Activated CD8-positive, alpha-beta T cell treated with anti-CD3 and anti-CD28 coated beads for 36 hours (primary cell): ENCODE data around the gene TNNT3. TPM values are rescaled to one million over a fixed set of nuclear protein-coding genes. Genes with fewer than 3 reads are reported as not detected.

ENCODE experiments used
- ATAC-seq: fragments of 200-7000 bp; cut with Tn5 transposase; one replicate; pipeline ENCODE4 v1.10.0; 2021; ENCODE audit warnings: mild to moderate bottlenecking, moderate library complexity
- CTCF ChIA-PET: fragments of 350-600 bp; sonication (Branson Sonifier 250); formaldehyde crosslinking; loops from one replicate; lab custom pipeline; 2021; ENCODE audit warnings: antibody characterized with exemption; lab: Charles Lee
- POLR2A ChIA-PET: fragments of 350-600 bp; sonication (Branson Sonifier 250); formaldehyde crosslinking; loops from one replicate; lab custom pipeline; 2021; ENCODE audit warnings: antibody characterized with exemption; lab: Charles Lee
- DNase-seq: peaks from one replicate; pipeline ENCODE4 v3.0.0-alpha.2; 2020
- H3K27ac Mint-ChIP-seq: one replicate; pipeline ENCODE4 v1.8.0; 2021; ENCODE audit warnings: mild to moderate bottlenecking, mixed read lengths
- H3K27me3 Mint-ChIP-seq: one replicate; pipeline ENCODE4 v1.8.0; 2021; ENCODE audit warnings: mixed read lengths
- H3K36me3 Mint-ChIP-seq: one replicate; pipeline ENCODE4 v1.8.0; 2021; ENCODE audit warnings: low read depth, mixed read lengths
- H3K4me1 Mint-ChIP-seq: one replicate; pipeline ENCODE4 v1.8.0; 2021; ENCODE audit warnings: low read depth, mixed read lengths
- H3K4me3 Mint-ChIP-seq: one replicate; pipeline ENCODE4 v1.8.0; 2021; ENCODE audit warnings: mild to moderate bottlenecking, moderate library complexity, mixed read lengths
- H3K9me3 Mint-ChIP-seq: one replicate; pipeline ENCODE4 v1.8.0; 2021; ENCODE audit warnings: mixed read lengths
- CTCF ChIP-seq: fragments of 200-600 bp; IDR thresholded peaks from one replicate; pipeline ENCODE4 v1.8.0; 2022; ENCODE audit warnings: antibody characterized with exemption, mild to moderate bottlenecking
- intact Hi-C: fragments of 100-400 bp; cut with micrococcal nuclease; formaldehyde crosslinking; loops from one replicate; pipeline ENCODE4 v1.10.0; 2022
- total RNA-seq, 2 experiments: library from RNA; stranded (reverse); gene quantifications; one replicate each; pipeline ENCODE4 v1.2.3, GENCODE V29; 2021

Gene TNNT3
- total RNA-seq, 2 experiments from 2014 or later: 4.9 to 5.4 TPM

GRCh38 chr11:1876361-1877063, 43.0 kb upstream of the TNNT3 start:
- no peaks in the 10 kb centered on the region for H3K9me3 Mint-ChIP-seq
- H3K4me3 Mint-ChIP-seq: no peak overlapping the region
- DNase-seq: peak; percentile 38
- H3K36me3 Mint-ChIP-seq: no peaks in the 10 kb centered on the region
- no peak overlapping the region for H3K27ac Mint-ChIP-seq
- ChIA-PET CTCF (interaction anchor here (0.8 to 2.0 kb wide), 16 partner anchors 10 to 274 kb away, joined by 3 to 10 read pairs (median 4); partner anchors contain the start of genes LSP1 and PRR33), POLR2A (interaction anchor here (0.5 to 1.3 kb wide), 6 partner anchors 13 to 367 kb away, joined by 3 to 5 read pairs (median 3); no protein-coding TSS in a partner anchor)
- intact Hi-C loops: no loop called here
- no peak for TF ChIP-seq CTCF
- no peak for ATAC-seq
- no peaks in the 10 kb centered on the region for H3K27me3 Mint-ChIP-seq
- H3K4me1 Mint-ChIP-seq: peaks cover 28% of the 10 kb centered on the region

- no peak for TF ChIP-seq CTCF
- peaks cover 23% of the 10 kb centered on the region for H3K4me1 Mint-ChIP-seq
- ChIA-PET POLR2A (interaction anchor here (1.0 to 1.3 kb wide), 6 partner anchors 12 to 69 kb away, joined by 3 to 5 read pairs (median 3); no protein-coding TSS in a partner anchor), CTCF (interaction anchor here (0.8 to 2.0 kb wide), 12 partner anchors 12 to 273 kb away, joined by 3 to 10 read pairs (median 4); partner anchors contain the start of genes LSP1 and PRR33)
- no peak overlapping the region for H3K27ac Mint-ChIP-seq
- no peaks in the 10 kb centered on the region for H3K9me3 Mint-ChIP-seq
- ATAC-seq (no peak), DNase-seq (peak; percentile 1)
- no peak overlapping the region for H3K4me3 Mint-ChIP-seq
- H3K36me3 Mint-ChIP-seq: no peaks in the 10 kb centered on the region
- intact Hi-C loops: no loop called here
- no peaks in the 10 kb centered on the region for H3K27me3 Mint-ChIP-seq
Measured at GRCh38 chr11:1877211-1878136, 42.0 kb upstream of the TNNT3 start.

- CTCF ChIA-PET: interaction anchor here (0.9 to 1.7 kb wide), 3 partner anchors 11 to 185 kb away, joined by 3 to 4 read pairs (median 3); no protein-coding TSS in a partner anchor
Measured at GRCh38 chr11:1878137-1879031, 41.1 kb upstream of the TNNT3 start.

More at GRCh38 chr11:1878137-1879031, 41.1 kb upstream of the TNNT3 start:
- Mint-ChIP-seq H3K4me1 (peaks cover 17% of the 10 kb centered on the region), H3K27me3 (no peaks in the 10 kb centered on the region), H3K9me3 (no peaks in the 10 kb centered on the region), H3K4me3 (no peak overlapping the region), H3K27ac (no peak overlapping the region), H3K36me3 (no peaks in the 10 kb centered on the region)
- intact Hi-C loops: no loop called here
- no peak for TF ChIP-seq CTCF
- DNase-seq (peak; percentile 2), ATAC-seq (no peak)
- POLR2A ChIA-PET: interaction anchor here (0.9 to 1.0 kb wide), 2 partner anchors 12 to 43 kb away, joined by 3 read pairs; no protein-coding TSS in a partner anchor
